DMS153 (cell line): ENCODE data around the gene GPR107.

Experiments used
- DNase-seq: peaks from one replicate; lab custom pipeline; 2025; lab: John Stamatoyannopoulos, UW

Gene GPR107

DNA sequence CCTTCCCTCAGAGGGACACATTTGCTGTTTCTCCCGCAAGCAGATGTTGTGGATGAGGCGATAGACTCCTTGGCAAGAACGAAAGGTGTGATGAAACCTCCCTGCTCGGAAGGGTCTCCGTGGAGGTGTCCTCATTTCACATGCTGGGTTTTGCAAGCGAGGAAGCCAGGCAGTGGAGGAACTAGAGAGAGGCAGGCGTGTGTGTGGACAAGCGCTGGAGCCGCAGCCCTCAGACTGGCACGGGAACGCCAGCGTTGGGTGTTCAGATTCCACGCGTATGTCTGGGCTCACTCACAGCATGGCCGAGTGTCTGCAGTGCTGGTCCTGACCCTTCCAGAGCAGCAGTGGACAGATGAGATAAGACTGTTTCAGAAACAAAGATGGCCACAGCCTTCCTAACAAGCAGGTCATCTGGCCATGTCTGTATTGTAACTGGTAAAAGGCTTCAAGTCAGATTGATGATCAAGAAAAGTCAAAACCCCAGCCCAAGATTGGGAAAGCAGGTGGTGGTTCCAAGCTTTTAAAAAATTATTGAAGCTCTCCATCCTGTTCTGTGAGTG, 83.5 kb downstream of the GPR107 start:
- no peak for DNase-seq

DNA sequence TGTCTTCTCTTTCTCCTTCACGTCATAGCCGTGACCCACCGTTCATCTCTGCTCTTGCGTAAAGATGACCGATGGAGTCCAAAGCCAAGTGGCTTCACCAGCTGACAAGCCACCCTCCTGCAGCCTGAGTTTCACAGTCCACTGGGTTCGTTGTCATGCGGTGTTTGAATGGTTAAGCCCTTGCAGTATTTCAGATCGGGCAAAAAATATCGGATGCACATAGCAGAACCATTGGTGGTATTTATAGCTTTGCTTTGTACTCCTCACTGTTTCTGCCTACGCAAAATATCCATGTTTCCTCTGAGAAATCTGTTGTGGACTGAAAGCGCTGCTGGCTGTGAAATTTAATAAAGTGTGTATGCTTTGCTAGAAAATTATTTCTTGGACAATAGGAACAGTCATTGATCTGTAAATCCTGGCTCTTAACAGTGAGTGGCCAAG, 84.0 kb downstream of the GPR107 start:
- DNase-seq: no peak

DNA sequence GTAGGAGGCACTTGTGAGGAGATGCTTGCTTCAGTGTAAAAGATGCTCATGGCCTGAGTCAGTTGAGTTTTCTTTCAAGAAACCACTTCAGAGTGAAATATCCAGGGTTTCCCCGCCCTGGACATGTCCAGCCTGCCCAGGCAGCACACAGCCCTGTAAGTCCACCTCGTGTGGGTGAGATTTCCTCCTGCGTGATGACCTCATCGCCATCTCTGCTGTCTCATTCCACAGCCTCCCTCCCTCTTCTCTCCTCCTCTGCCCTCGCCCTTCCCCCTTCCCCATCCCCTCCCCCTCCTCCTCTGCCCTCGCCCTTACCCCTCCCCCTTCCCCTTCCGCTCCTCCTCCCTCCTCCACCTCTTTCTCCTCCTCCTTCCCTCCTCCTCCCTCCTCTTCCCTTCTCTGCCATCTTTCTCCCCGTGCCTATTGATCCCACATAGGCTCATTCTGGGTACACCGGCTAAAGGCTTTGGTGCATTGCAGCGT, 84.5 kb downstream of the GPR107 start:
- no peak for DNase-seq

DNA sequence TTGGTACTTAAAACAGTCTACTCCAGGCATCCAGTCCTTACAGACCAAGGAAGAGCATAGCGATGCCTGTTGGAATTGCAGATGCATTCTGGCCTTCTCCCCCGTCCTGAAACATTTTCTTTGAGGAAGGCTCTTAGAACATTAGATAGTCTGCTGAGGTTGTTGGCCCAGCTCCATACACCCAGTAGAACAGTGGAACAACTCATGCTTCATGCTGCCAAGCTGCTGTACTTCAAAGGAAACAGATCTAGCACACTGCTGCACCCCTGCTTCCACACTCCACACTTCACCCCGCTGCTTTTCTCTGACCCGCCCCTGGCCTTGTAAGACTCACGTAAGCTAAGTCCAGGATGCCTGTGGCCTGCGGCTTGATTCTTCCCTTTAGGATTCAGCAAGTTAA, 85.1 kb downstream of the GPR107 start:
- DNase-seq: no peak

DNA sequence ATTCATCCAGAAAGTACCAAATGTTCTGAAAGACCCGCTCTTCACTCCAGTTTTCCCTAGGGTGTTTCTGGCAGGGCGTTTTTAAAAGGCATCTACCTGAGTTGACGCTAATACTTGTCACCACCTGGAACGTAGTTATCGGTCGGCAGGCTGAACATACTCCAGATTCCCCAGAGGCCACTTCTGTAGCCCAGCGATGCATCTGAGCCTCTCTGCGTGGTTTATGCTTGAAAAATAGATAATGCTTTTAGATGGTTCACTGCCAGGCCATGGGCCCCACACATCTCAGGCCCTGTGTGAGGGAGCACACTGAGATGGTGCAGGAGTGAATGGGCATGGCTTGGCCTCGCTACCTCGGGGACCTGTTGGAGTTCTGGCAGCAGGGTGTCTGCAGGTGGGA, 85.5 kb downstream of the GPR107 start:
- DNase-seq: peak; percentile 21

DNA sequence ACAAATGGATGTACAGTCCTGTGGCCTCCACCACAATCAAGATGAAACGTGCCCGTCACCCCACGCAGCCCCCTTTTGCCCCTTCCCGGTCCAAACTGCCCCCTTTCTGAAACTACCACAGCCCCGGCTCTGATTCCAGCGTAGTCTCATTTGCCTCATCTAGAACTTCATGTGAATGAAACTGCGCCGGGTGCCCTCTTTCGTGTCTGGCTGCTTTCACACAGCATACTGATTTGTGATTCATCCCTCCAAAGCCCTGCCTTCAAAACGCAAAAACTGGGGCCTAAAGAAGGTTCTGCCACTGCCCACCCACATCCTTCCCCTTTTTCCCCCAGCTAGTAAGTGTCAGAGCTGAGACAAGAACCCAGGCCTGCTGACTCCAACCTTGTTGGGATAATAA, 87.0 kb downstream of the GPR107 start:
- no peak for DNase-seq

DNA sequence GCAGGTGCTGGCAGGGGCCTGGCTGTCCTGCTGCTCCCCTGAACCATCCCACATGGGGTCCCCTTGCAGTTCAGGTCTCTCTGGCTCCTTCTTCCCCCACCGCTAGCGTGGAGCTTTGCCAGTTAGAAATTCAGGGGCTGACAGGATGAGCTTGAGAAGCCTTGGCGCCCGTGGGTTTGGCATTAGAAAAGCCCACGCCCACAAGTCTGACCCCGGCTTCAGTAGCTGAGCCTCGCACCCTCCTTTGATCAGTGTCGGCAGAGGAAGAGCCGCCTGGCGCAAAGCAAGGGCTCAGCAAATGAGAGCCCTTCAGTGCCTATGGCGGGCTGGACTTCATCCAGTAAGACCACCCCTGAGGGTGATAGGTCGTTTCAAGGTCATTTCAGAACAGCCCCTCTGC, 88.3 kb downstream of the GPR107 start:
- no peak for DNase-seq

DNA sequence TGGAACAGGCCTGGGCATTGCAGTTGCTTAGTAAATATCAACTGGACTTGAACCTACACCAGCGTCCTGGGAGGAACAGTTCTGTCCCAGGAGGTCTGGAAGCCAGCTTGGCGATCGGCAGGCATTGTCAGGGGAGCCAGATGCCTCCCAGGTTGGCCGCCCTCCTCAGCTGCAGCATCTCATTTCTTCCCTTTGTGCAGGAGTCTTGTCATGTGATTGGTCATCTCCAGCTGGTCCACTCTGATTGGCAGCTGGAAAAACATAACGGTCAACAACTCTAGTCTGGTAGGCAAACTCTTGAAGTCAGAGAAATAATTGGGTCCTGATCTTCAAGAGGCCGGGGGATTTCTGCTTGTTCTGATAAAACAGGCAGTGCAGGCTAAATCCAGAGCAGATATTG, 88.9 kb downstream of the GPR107 start:
- no peak for DNase-seq

DNA sequence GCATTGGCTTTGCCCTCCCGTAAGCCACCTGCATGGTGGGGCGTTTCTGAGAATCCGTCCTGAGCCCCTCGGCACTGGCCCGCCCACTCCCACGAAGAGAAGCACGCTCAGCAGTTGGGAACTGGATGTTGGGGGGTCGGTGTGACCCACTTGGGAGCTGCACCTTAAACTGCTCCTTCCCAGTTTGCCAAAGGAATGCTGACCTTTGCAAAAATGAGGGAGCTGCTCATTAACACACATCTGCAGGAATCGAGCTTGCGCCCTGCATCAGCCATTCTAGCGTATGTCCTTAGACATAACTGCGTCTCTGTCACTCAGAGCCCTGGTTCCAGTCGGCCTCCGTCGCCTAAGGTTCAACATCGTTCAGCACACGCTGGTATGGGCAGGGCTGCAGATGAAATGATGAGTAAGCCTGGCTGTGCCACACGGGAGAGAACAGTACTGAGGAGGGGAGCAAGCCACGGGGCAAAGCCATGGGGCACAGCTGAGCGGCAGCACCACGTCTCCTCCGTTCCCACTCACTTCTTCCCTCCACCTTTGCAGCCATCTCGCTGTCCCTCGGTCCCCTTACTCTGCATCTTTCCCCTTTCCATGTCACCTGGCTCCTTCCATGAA, 89.7 kb downstream of the GPR107 start:
- no peak for DNase-seq

DNA sequence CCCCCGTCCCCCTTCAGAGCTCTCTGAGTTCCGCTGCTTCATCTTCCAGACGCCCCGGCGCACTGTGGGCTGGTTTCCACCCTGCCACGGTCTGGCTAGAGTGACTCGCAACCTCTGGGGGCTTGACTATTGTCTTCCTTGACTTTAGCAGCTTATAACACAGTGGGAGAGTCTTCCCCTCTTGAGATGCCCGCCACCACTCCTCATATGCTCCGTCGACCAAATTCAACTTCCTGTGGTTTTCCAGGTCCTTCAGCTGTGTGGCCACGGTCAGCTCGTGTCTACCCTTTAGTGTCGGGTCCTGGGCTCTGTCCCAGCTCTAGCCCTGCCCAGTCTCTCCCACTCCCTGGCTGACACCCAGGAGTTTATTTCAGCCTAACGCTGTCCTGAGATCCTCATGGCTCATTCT, 90.3 kb downstream of the GPR107 start:
- DNase-seq: no peak

DNA sequence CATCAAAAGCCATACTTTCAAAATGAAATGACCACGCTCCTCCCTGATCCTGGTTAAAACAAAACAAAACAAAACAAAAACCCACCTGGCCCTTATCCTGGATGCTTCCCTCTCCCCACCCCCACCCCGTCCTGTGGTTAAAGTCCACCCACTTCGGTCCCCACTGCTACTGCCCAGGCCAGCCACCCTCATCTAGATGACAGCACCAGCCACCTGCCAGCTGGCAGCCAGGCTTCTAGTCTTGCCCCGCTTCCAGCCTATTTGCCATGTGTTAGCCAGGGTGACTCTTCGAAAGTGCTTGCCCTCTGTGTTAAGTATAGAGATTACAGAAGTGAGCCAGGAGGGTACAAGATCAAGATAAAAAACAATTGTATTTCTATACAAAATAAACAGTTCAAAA, 91.0 kb downstream of the GPR107 start:
- no peak for DNase-seq

DNA sequence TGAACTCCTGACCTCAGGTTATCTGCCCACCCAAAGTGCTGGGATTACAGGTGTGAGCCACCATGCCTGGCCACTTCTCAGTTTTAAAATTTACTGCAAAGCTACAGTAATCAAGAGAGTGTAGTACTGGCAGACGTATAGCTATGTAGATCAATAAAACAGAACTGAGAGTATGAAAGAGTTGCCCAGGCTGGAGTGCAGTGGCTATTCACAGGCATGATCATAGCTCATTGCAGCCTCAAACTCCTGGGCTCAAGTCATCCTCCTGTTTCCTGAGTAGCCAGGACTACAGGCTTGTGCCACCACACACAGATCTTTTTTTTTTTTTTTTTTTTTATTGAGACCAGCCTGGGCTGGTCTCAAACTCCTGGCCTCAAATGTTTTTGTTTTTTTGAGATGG, 92.0 kb downstream of the GPR107 start:
- DNase-seq: no peak

DNA sequence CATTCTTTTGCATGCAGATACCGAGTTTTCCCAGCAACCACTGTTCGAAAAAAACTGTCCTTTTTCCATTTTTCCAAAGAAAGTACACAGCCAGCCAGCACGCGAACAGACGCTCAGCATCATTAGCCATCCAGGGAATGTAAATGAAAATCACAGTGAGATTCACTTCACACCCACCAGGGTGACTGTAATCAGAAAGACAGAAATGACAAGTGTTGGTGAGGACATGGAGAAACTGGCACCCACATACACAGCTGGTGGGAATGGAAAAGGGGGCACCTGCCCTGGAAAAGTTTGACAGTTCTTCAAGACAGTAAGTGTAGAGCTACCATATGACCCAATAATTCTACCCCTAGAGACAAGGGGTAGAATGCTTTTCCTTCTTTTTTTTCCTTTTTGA, 93.5 kb downstream of the GPR107 start:
- no peak for DNase-seq

DNA sequence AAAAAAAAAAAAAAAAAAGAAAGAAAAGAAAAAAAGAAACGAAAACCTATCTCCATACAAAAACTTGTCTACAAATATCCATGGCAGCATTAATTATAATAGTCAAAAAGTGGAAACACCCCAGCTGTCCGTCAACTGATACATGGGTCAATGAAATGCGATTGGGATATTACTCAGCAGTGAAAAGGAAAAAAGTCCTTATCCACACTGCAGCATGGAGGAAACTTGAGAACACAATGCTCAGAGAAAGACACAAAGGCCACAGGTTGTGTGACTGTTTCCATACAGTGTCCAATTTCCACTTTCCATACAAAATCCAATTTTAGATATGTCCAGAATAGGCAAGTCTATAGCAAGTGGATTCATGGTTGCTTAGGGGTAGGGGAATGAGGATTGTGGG, 94.2 kb downstream of the GPR107 start:
- no peak for DNase-seq

DNA sequence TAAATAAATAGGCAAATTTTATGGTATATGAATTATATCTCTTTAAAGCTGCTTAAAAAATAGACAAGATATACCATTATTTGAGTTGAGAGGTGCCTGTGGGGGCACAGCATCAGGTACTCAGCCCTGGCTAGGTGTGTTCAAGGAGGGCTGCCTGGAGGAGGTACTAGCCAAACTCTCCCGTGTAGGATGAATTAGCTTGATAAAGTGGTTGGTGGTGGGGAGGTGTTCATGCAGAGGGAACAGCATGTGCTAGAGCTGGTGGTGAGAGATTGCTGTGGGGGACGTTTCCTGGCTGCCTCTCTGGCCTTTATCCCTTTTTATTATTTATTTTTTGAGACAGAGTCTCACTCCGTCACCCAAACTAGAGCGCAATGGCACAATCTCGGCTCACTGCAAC, 95.3 kb downstream of the GPR107 start:
- DNase-seq: no peak

DNA sequence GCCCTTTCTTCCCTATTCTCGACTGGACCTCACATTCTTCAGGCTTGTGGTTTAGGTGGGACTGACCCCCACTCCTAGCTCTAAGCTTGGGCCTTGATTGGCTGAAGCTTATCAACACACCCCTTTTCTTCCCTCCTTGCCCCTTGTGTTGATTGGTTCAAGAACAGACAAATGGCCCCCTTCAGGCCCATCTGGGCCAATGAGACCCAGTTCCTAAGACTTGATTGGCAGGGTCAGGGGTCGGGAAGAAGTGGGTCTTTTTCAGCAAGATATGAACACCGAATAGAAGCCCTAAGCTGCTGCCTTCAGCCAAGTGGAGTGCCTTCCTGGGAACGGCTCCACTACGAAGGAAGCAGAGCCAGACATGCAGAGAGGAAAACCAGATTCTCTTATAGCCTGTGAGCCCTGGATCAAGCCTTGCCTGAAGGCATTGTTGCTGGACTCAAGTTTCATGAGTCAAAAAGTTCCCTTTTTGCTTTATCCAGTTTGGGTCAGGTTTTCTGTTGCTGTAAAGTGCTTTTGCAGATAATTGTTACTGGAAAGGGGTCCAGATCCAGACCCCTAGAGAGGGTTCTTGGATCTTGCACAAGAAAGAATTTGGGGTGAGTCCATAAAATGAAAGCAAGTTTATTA, 96.1 kb downstream of the GPR107 start:
- DNase-seq: no peak

DNA sequence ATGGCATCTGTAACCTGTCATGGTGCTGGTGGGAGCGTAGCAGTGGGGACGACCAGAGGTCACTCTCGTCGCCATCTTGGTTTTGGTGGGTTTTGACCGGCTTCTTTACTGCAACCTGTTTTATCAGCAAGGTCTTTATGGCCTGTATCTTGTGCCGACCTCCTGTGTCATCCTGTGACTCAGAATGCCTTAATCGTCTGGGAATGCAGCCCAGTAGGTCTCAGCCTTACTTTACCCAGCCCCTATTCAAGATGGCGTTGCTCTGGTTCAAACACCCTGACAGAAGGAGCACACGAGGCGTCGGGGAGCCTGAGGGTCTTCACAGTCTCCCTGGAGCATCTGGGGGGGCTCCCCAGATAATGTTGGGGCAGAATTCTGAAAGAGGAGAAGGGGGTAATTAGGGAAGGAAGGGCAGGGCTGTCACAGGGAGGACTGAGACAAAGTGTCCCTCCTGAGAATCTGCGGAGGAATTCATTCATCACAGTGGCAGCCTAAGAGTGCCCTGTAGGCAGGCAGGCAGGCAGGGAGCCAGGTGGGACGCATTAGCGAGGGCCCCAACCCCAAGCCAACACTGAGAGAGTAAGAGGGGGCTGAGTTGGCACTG, 97.2 kb downstream of the GPR107 start:
- DNase-seq: no peak

DNA sequence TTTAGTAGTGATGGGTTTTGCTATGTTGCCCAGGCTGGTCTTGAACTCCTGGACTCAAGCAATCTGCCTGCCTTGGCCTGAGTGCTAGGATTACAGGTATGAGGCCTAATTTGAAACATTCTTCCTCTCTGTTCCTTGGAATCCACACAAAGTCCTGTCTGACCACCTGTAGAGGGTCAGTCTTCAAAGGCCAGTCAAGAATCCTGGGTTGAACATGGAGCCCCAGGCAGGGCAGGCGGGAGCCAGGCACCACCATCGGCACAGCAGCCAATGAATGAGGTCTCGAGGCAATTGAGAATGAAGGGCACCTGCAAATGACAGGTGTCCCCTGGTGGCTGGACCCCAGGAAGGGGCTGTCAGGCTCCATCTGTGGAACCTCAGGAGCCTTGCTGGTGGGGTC, 101.1 kb downstream of the GPR107 start:
- no peak for DNase-seq

DNA sequence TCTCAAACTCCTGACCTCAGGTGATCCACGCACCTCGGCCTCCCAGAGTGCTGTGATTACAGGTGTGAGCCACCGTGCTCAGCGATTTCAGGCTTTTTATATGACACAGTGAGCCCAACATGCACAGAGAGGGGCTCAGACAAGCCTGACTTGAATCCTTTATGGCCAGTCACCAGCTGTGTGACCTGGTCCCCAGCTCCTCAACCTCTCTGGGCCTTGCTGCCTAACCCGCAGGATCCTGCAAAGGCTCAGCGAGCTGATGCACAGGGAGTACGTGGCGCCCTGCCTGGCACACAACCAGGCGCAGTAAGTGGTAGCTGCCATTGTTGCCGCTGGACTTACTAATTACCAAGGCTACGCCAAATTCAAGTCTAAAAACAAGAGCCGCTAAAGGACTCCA, 101.9 kb downstream of the GPR107 start:
- no peak for DNase-seq

DNA sequence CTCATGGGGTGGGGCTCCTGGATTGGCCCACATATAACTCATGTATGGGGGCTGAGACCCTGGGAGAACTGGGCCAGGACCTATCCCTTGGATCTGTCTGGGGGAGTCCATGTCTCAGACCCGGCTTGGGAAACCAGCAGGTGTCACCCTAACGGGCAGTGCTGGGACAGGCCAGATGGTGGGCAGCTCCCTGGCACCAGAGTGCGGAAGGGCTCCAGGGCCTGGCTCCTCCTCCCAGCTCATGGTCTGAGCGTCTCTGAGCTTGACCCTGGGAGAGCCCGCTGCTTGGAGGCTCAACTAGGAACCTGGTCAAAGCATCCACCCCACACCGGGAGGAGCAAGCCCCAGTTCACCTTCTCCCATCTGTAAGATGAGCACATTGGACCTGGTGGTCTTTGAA, 103.0 kb downstream of the GPR107 start:
- DNase-seq: no peak

DNA sequence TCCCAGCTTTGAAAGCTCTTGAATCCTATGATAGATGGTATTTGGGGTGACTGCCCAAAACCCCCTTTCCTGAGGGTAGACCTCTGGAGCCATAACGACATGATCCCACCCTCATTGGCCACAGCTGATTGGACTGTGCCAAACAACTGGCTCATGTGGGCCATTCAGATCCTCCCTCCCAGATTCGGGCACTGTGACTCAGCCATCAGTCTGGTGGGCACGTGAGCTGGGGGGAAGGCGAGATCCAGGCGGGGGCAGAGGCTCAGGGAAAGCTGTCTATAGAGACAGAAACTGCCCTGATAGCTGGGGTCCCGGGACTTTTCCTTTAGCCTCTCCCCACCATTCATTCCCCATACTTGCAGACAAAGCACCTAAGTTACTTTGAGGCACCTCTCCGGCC, 103.4 kb downstream of the GPR107 start:
- DNase-seq: no peak

DNA sequence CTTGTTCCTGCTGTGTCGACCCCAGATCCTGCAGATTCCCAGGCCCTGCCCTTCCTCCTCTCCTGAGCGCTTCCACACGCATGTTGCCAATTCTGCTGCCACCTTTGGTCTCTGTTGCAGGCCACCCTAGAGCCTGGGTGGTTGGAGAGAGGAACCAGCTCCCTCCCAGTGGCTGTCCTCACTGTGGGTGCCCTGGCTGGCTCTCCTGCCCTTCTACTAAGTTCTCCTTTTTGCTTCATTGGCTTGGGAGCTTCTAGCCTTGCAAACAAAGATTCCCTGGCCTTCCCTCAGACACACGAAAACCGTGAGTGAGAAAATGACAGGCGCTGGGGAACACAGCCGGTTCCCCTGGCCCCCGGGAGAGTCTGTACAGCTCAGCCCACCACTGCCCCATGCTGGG, 104.3 kb downstream of the GPR107 start:
- no peak for DNase-seq

DNA sequence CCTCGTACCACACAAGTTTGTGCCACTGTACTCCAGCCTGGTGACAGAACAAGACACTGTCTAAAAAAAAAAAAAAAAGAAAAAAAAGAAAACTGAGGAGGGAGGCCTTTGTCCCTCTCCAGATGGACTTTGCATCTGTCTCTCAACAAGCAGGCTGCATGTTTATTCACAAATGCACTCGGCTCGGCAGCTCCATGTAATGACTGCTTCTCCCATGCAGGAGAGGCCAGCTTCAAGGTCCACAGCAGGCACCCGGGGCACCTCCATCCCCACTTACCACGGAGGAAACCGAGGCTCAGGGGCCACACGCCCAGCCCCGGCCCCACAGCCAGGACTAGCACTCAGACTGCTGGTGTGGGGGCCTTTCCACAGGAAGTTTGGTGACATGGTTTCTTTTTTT, 105.4 kb downstream of the GPR107 start:
- no peak for DNase-seq
